ENCODE results near the gene SUN5. TPM values are rescaled to one million over a fixed set of nuclear protein-coding genes. Genes with fewer than 3 reads are reported as not detected.

The SUN5 gene
- polyA plus RNA-seq, 2 of the 4 experiments (the other 2 are of a cell fraction): not detected

DNA sequence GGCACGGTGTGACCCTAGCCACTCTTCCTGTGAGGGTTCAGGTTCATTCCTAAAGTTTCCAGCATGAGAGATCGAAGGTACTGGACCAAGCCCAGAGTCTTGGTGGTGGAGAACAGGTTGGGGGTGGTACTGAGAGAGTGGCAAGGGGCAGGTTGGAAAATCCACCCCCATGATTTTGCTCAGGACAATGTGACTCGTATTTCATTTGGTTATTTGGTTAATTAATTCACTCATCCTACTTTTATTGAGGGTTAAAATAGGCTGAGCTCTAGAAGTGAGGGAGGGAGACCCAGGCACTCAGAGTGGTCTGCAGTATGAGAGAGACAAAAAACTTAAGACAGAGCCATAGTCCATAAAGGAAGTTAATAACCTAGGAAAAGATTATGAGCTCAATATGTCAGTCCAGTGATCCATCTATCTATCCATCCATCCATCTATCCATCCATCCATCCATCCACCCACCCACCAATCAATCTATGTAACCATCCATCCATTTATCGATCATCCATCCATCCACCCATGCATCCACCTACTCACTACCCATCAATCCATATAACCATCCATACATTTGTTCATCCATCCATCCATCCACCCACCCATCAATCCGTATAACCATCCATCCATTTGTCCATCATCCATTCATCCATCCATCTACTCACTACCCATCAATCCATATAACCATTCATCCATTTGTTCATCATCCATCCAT lies 20.5 kb upstream of the SUN5 start (continued):
- TF ChIP-seq, protein P1, sequence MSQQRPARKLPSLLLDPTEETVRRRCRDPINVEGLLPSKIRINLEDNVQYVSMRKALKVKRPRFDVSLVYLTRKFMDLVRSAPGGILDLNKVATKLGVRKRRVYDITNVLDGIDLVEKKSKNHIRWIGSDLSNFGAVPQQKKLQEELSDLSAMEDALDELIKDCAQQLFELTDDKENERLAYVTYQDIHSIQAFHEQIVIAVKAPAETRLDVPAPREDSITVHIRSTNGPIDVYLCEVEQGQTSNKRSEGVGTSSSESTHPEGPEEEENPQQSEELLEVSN (IDR thresholded peaks at IDR 0.05; ENCODE audit: borderline replicate concordance, low read depth): no peak
- TF ChIP-seq, protein P2, sequence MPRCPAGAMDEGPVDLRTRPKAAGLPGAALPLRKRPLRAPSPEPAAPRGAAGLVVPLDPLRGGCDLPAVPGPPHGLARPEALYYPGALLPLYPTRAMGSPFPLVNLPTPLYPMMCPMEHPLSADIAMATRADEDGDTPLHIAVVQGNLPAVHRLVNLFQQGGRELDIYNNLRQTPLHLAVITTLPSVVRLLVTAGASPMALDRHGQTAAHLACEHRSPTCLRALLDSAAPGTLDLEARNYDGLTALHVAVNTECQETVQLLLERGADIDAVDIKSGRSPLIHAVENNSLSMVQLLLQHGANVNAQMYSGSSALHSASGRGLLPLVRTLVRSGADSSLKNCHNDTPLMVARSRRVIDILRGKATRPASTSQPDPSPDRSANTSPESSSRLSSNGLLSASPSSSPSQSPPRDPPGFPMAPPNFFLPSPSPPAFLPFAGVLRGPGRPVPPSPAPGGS (IDR thresholded peaks at IDR 0.05): no peak
- TF ChIP-seq HOXB5 (CRISPR knock-in tag; IDR thresholded peaks at IDR 0.05) (no peak), ESRRA (IDR thresholded peaks at IDR 0.05; ENCODE audit: borderline replicate concordance, low read length) (no peak), MAZ (IDR thresholded peaks at IDR 0.05; ENCODE audit: borderline replicate concordance, low read depth, low read length) (no peak), MYC (IDR thresholded peaks at IDR 0.05; ENCODE audit: borderline replicate concordance, low read length) (no peak), NR3C1 (IDR thresholded peaks at IDR 0.05) (no peak)

DNA sequence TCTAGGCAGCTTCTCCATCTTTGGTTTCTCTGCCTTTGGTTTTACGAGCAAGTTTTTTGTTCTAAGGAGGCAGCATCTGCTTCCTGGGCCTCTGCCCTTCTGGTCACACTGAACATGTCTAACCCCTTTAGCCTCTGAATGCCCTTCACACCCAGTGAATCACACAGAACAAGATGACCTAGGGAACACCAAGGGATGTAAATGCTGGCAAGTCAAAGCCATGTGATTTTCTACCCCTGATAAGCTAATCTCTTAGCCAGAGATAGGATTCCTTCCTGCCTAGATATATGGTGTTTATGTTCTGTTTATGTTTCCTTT lies 20.0 kb upstream of the SUN5 start:
- ChIA-PET CTCF (no interaction called here), POLR2A (interaction anchor here (0.5 kb wide), 1 partner anchor 959 kb away, joined by 3 read pairs; no protein-coding TSS in a partner anchor)
- Histone ChIP-seq H3K9me3 (no peaks in the 10 kb centered on the region), H3K4me1 (no peaks in the 10 kb centered on the region), H3K27ac (no peak overlapping the region), H3K4me2 (no peak overlapping the region), H3K4me3 (no peak overlapping the region)
- DNase-seq (ENCODE audit: low read depth in 1 of 2, low spot score in 1 of 2) (no peak), FAIRE-seq (no peak), ATAC-seq (no peak)
- WGBS (ENCODE audit: missing lambda C conversion rate): 16% methylated on average over 1 of the region's 1 CpG
- TF ChIP-seq RAD21 (conservative IDR thresholded peaks at IDR 0.05 in 1 of 2, IDR thresholded peaks at IDR 0.05 in 1 of 2): no peak
- TF ChIP-seq RCOR1 (IDR thresholded peaks at IDR 0.05; ENCODE audit: low read depth, low read length): no peak
- no peak for TF ChIP-seq EHMT2 (IDR thresholded peaks at IDR 0.05; ENCODE audit: low read depth)

DNA sequence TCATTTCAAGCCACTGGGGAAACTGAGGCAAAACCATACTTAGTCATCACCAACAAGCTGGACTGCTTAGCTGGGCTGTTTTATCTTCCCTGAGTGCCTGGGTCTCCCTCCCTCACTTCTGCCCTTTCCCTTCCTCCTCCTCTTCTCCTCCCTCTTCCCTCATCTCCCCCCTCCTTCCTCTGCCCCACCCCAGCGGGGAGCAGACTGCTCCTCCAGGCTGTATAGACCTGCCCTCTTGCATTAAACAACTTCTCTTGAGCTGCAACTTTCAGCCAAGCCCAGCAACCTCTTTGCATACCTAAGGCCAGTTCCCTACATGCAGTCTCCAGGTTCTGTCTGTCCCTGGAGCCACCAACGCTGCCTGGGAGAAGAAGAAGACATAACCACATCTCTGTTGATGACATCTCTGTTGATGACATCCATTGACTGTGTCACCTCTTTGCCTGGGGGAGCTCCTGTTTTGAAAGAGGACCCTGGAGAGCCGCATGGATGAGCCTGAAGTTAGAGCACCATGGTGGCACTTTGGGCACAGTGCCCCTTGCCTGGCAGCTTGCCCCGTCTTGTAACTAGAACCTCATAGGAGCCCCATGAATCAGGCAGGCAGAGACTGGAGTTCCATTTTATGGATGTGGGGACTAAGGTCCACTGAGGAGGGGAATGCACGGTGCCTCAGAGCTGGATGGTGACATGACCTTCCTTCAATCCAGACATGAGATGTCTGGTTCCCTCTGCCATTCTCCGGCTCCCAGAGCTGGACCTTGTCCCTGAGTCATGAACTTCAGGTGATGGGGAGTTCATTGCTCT lies 19.4 kb upstream of the SUN5 start:
- CTCF ChIA-PET: no interaction called here
- no peaks in the 10 kb centered on the region for H3K4me1 ChIP-seq
- no peak for TF ChIP-seq BHLHE40 (IDR thresholded peaks at IDR 0.05; ENCODE audit: low read depth, low read length)
- no peak for TF ChIP-seq KDM5A (IDR thresholded peaks at IDR 0.05)
- no peak for TF ChIP-seq TP53 (CRISPR knock-in tag; IDR thresholded peaks at IDR 0.05)
- TF ChIP-seq EHF (CRISPR knock-in tag; IDR thresholded peaks at IDR 0.05): no peak
- TF ChIP-seq GATA3 (IDR thresholded peaks at IDR 0.05; ENCODE audit: borderline replicate concordance): no peak
- no peak for TF ChIP-seq HOXB5 (CRISPR knock-in tag; IDR thresholded peaks at IDR 0.05)
- no peak for TF ChIP-seq ZFP36 (IDR thresholded peaks at IDR 0.05; ENCODE audit: borderline replicate concordance, partially characterized antibody)
- TF ChIP-seq, protein P3, sequence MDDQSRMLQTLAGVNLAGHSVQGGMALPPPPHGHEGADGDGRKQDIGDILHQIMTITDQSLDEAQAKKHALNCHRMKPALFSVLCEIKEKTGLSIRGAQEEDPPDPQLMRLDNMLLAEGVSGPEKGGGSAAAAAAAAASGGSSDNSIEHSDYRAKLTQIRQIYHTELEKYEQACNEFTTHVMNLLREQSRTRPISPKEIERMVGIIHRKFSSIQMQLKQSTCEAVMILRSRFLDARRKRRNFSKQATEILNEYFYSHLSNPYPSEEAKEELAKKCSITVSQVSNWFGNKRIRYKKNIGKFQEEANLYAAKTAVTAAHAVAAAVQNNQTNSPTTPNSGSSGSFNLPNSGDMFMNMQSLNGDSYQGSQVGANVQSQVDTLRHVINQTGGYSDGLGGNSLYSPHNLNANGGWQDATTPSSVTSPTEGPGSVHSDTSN (IDR thresholded peaks at IDR 0.05): no peak
- no peak for TF ChIP-seq POLR2AphosphoS2 (conservative IDR thresholded peaks at IDR 0.05; ENCODE audit: low read length)
- no peak for TF ChIP-seq CHD4 (IDR thresholded peaks at IDR 0.05; ENCODE audit: borderline replicate concordance)
- TF ChIP-seq, protein P2 (IDR thresholded peaks at IDR 0.05): no peak
- no peak for TF ChIP-seq RARB (CRISPR knock-in tag; IDR thresholded peaks at IDR 0.05)
- TF ChIP-seq TFCP2L1 (CRISPR knock-in tag; IDR thresholded peaks at IDR 0.05): no peak
- TF ChIP-seq NPAS2 (CRISPR knock-in tag; IDR thresholded peaks at IDR 0.05; ENCODE audit: borderline replicate concordance): no peak
- no peak for TF ChIP-seq EHMT2 (IDR thresholded peaks at IDR 0.05; ENCODE audit: low read depth)
- TF ChIP-seq KDM1A (IDR thresholded peaks at IDR 0.05; ENCODE audit: low read depth): no peak
- H3K27ac ChIP-seq: no peak overlapping the region
- no peak for ATAC-seq
- POLR2A ChIA-PET: interaction anchor here (0.5 kb wide), 1 partner anchor 960 kb away, joined by 3 read pairs; no protein-coding TSS in a partner anchor
- WGBS (ENCODE audit: missing lambda C conversion rate): 22% methylated on average over 5 of the region's 6 CpGs
- H3K4me2 ChIP-seq: no peak overlapping the region
- H3K9me3 ChIP-seq: no peaks in the 10 kb centered on the region
- H3K4me3 ChIP-seq: no peak overlapping the region
- no peak for DNase-seq (ENCODE audit: low read depth in 1 of 2, low spot score in 1 of 2)
- FAIRE-seq: no peak

Data from A549 (cell line).